Measurements from ENCODE around the gene EFCAB6. TPM values are rescaled to one million over a fixed set of nuclear protein-coding genes. Genes with fewer than 3 reads are reported as not detected.

EFCAB6 gene
- total RNA-seq, 1 experiment from 2014 or later: 0.21 TPM

- in situ Hi-C loops (cut with HindIII; ENCODE audit: low pct_unique_long_range_greater_than_20kb, low sequenced_read_pairs) (no loop called here), intact Hi-C loops (cut with micrococcal nuclease; ENCODE audit: unreplicated experiment) (no loop called here)
- no peaks in the 10 kb centered on the region for H3K9me3 ChIP-seq (ENCODE audit: control insufficient read depth, insufficient read depth, low read depth, low read length)
- DNase-seq (ENCODE audit: low read depth, low spot score) (no peak), ATAC-seq (no peak)
- H3K4me3 ChIP-seq (ENCODE audit: low read depth in 2 of 2, low read length in 2 of 2): no peak overlapping the region
- TF ChIP-seq REST (IDR thresholded peaks at IDR 0.05; ENCODE audit: insufficient read depth in 1 of 2, low read depth in 2 of 2, low read length in 1 of 2) (no peak), TCF7L2 (IDR thresholded peaks at IDR 0.05; ENCODE audit: low read depth, low read length) (no peak), POLR2AphosphoS5 (IDR thresholded peaks at IDR 0.05; ENCODE audit: low read depth, low read length) (no peak), CTCF (IDR thresholded peaks at IDR 0.05) (no peak)
- POLR2A ChIA-PET: interaction anchor here (0.6 kb wide), 1 partner anchor 138 kb away, joined by 3 read pairs; no protein-coding TSS in a partner anchor
- no peak overlapping the region for H3K27ac ChIP-seq (ENCODE audit: low read length)
- H3K27me3 ChIP-seq (ENCODE audit: control insufficient read depth, insufficient read depth, low read length): peaks cover 10% of the 10 kb centered on the region
- BruUV-seq (replicated peaks): no TSS peak
- H3K4me1 ChIP-seq (ENCODE audit: control insufficient read depth, insufficient read depth, low read length): no peaks in the 10 kb centered on the region
- H3K36me3 ChIP-seq (ENCODE audit: control insufficient read depth, insufficient read depth, low read length): no peaks in the 10 kb centered on the region
- CTCF ChIA-PET: no interaction called here
Observed at GRCh38 chr22:43569111-43569510, 243.0 kb downstream of the EFCAB6 start.

- Histone ChIP-seq H3K4me1 (ENCODE audit: control insufficient read depth, insufficient read depth, low read length) (no peaks in the 10 kb centered on the region), H3K9me3 (ENCODE audit: control insufficient read depth, insufficient read depth, low read depth, low read length) (no peaks in the 10 kb centered on the region), H3K36me3 (ENCODE audit: control insufficient read depth, insufficient read depth, low read length) (no peaks in the 10 kb centered on the region), H3K27me3 (ENCODE audit: control insufficient read depth, insufficient read depth, low read length) (peaks cover 3% of the 10 kb centered on the region; the same call in 1 of the 2 replicates), H3K4me3 (ENCODE audit: low read depth in 2 of 2, low read length in 2 of 2) (no peak overlapping the region), H3K27ac (ENCODE audit: low read length) (no peak overlapping the region)
- in situ Hi-C loops (cut with HindIII; ENCODE audit: low pct_unique_long_range_greater_than_20kb, low sequenced_read_pairs) (no loop called here), intact Hi-C loops (cut with micrococcal nuclease; ENCODE audit: unreplicated experiment) (no loop called here)
- CTCF ChIA-PET: no interaction called here
- ATAC-seq: no peak
- BruUV-seq (replicated peaks): no TSS peak
- TF ChIP-seq SIN3A (IDR thresholded peaks at IDR 0.05; ENCODE audit: borderline replicate concordance, insufficient read depth, low read depth, low read length): no peak
- TF ChIP-seq REST (IDR thresholded peaks at IDR 0.05; ENCODE audit: insufficient read depth in 1 of 2, low read depth in 2 of 2, low read length in 1 of 2): no peak
- TF ChIP-seq POLR2AphosphoS5 (IDR thresholded peaks at IDR 0.05; ENCODE audit: low read depth, low read length): no peak
- TF ChIP-seq TCF7L2 (IDR thresholded peaks at IDR 0.05; ENCODE audit: low read depth, low read length): no peak
- TF ChIP-seq CTCF (IDR thresholded peaks at IDR 0.05): no peak
- POLR2A ChIA-PET: no interaction called here
- no peak for DNase-seq (ENCODE audit: low read depth, low spot score)
Observed at GRCh38 chr22:43567691-43568324, 244.3 kb downstream of the EFCAB6 start.
